Osteoblast (primary cell): ENCODE data around the gene MAP4K4. TPM values are rescaled to one million over a fixed set of nuclear protein-coding genes. Genes with fewer than 3 reads are reported as not detected.

ENCODE experiments used
- DNase-seq: peaks from one replicate; pipeline ENCODE4 v3.0.0; 2011; ENCODE audit warnings: low spot score, mixed read lengths; ENCODE audit not compliant: insufficient read length; ENCODE audit errors: missing footprints
- H2AFZ ChIP-seq: 2 replicates; pipeline ENCODE4 v1.6.0; 2011; ENCODE audit warnings: mild to moderate bottlenecking, low read length
- H3K27ac ChIP-seq: 2 replicates; pipeline ENCODE4 v1.5.1; 2011; ENCODE audit warnings: mild to moderate bottlenecking, low read depth, low read length, moderate library complexity
- H3K27me3 ChIP-seq: 2 replicates; pipeline ENCODE4 v1.6.0; 2012; ENCODE audit warnings: mild to moderate bottlenecking, control low read depth, inconsistent platforms, low read length, moderate library complexity; ENCODE audit not compliant: insufficient read depth
- H3K36me3 ChIP-seq: 2 replicates; pipeline ENCODE4 v1.5.1; 2011; ENCODE audit warnings: mild to moderate bottlenecking, low read length, control low read depth, moderate library complexity; ENCODE audit not compliant: insufficient read depth
- H3K4me1 ChIP-seq: 2 replicates; pipeline ENCODE4 v1.5.1; 2011; ENCODE audit warnings: mild to moderate bottlenecking, low read length, control low read depth, moderate library complexity; ENCODE audit not compliant: insufficient read depth
- H3K4me2 ChIP-seq: 2 replicates; pipeline ENCODE4 v1.6.0; 2011; ENCODE audit warnings: mild to moderate bottlenecking, low read length; ENCODE audit not compliant: insufficient read depth
- H3K4me3 ChIP-seq: fragments of 200-600 bp; sonication (generic); 3 replicates; pipeline ENCODE4 v1.5.1; 2012; ENCODE audit warnings: mild to moderate bottlenecking, low read length, inconsistent platforms; ENCODE audit not compliant: insufficient read depth
- H3K79me2 ChIP-seq: 2 replicates; pipeline ENCODE4 v1.6.0; 2012; ENCODE audit warnings: mild to moderate bottlenecking, low read length, control low read depth, inconsistent platforms; ENCODE audit not compliant: insufficient read depth
- H3K9me3 ChIP-seq: 2 replicates; pipeline ENCODE4 v1.5.1; 2011; ENCODE audit warnings: low read depth, low read length, control low read depth
- H4K20me1 ChIP-seq: 2 replicates; pipeline ENCODE4 v1.6.0; 2012; ENCODE audit warnings: mild to moderate bottlenecking, low read length, control low read depth; ENCODE audit not compliant: insufficient read depth
- total RNA-seq: library from RNA; depleted of rRNA; stranded (reverse); fragments of >200 nt; gene quantifications from 2 replicates; pipeline ENCODE4 v1.2.3, GENCODE V29; 2012
- TF ChIP-seq, protein P1 (sequence below): IDR thresholded peaks from 2 replicates; pipeline ENCODE4 v1.5.1; 2011; ENCODE audit warnings: mild to moderate bottlenecking, low read depth, low read length, moderate library complexity; ENCODE audit errors: extremely low read depth

Gene MAP4K4
- total RNA-seq, 1 donor: 231 TPM

DNA sequence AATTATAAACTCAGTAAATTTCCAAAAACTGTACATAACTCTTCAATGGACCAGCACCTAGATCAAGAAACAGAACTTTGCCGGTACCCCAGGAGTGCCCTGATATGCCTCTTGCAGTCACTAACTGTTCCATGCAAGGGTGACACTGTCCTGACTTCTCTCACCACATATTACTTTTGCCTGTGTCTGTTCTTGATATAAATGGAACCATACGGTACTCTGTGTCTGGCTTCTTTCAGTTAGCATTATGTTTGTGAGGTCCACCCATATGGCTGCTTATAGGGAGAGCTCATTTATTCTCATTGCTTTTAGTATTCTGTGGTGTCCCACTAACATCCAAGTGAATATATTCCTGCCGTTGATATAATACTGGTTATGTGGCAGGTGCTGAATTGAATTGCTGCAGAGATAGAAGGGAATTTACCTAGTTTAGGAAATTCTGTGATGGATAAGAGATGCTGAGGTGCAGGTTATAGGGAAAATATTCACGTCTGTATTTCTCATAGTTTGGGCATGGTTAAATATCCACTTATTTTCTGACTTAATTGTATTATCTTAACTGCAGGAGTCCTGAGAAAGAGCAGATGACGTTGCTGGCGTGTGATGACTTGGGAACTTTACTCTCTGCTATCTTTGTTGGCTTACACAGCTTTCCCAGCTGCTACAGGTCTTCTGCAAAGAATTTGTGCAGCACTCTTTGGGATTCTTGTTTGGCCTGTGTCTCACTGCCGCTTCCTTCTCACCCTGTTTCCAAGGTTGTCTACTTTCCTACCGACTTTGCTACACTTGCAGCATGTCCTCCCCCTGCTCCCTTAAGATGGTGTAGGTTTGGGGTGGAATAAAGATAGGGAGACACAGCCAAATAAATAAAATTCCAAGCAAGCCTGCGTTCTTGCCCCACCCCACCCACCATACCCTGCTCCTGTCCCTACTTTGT lies 107.9 kb downstream of the MAP4K4 start:
- Histone ChIP-seq H3K4me1 (peaks cover 60% of the 10 kb centered on the region), H3K79me2 (peaks cover 98% of the 10 kb centered on the region), H3K4me2 (peak overlapping the region; percentile 56), H3K4me3 (peak overlapping the region; percentile 21), H3K27ac (peak overlapping the region; percentile 92), H3K27me3 (no peaks in the 10 kb centered on the region), H4K20me1 (peaks cover 59% of the 10 kb centered on the region), H2AFZ (no peak overlapping the region), H3K9me3 (no peaks in the 10 kb centered on the region), H3K36me3 (peaks cover 14% of the 10 kb centered on the region)
- no peak for DNase-seq
- TF ChIP-seq, protein P1, sequence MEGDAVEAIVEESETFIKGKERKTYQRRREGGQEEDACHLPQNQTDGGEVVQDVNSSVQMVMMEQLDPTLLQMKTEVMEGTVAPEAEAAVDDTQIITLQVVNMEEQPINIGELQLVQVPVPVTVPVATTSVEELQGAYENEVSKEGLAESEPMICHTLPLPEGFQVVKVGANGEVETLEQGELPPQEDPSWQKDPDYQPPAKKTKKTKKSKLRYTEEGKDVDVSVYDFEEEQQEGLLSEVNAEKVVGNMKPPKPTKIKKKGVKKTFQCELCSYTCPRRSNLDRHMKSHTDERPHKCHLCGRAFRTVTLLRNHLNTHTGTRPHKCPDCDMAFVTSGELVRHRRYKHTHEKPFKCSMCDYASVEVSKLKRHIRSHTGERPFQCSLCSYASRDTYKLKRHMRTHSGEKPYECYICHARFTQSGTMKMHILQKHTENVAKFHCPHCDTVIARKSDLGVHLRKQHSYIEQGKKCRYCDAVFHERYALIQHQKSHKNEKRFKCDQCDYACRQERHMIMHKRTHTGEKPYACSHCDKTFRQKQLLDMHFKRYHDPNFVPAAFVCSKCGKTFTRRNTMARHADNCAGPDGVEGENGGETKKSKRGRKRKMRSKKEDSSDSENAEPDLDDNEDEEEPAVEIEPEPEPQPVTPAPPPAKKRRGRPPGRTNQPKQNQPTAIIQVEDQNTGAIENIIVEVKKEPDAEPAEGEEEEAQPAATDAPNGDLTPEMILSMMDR: no peak

DNA sequence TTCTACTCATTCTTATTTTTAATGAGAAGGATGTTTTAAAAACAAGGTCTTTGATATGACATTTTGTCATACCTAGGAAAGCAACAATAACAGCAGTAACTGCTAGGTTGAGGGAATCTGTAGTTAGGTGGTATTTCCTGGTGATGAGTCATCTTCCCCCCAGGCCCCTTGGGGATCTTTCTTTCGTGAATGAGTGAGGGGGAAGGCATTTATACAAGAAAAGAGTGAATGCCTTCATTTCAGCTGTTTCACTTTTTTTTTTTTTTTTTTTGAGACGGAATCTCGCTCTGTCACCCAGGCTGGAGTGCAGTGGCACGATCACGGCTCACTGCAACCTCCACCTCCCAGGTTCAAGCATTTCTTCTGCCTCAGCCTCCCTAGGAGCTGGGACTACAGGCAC lies 108.6 kb downstream of the MAP4K4 start:
- H3K79me2 ChIP-seq: peaks cover 98% of the 10 kb centered on the region
- H3K36me3 ChIP-seq: peaks cover 14% of the 10 kb centered on the region
- peak overlapping the region; percentile 56 for H3K4me2 ChIP-seq
- no peaks in the 10 kb centered on the region for H3K27me3 ChIP-seq
- H2AFZ ChIP-seq: no peak overlapping the region
- H3K4me3 ChIP-seq: peak overlapping the region; percentile 21
- H3K27ac ChIP-seq: peak overlapping the region; percentile 92
- no peaks in the 10 kb centered on the region for H3K9me3 ChIP-seq
- H4K20me1 ChIP-seq: peaks cover 61% of the 10 kb centered on the region
- DNase-seq: peak; percentile 48
- TF ChIP-seq, protein P1: no peak
- H3K4me1 ChIP-seq: peaks cover 60% of the 10 kb centered on the region

DNA sequence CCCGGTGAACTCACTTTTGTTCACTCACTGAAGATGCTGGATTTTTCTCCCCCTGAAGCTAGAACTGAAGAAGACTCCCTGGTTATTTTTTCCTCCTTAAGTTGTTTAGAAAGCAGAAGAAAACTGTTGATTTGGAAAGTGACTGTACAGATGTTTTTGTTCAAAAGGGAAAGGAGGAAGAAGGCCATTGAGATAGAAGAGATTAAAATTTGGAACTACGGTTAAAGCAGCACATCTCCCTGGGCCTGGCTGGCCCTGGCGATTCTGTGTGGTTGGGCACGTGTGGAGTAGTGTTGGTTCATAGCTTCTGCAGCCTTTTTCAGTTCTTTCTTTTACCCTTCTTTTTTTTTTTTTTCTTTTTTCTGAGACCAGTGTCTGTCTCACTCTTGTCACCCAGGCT lies 109.2 kb downstream of the MAP4K4 start:
- H3K27ac ChIP-seq: peak overlapping the region; percentile 92
- H3K4me3 ChIP-seq: no peak overlapping the region
- no peak overlapping the region for H2AFZ ChIP-seq
- TF ChIP-seq, protein P1: no peak
- peaks cover 64% of the 10 kb centered on the region for H3K4me1 ChIP-seq
- peak overlapping the region; percentile 56 for H3K4me2 ChIP-seq
- peak; percentile 39 for DNase-seq
- no peaks in the 10 kb centered on the region for H3K9me3 ChIP-seq
- no peaks in the 10 kb centered on the region for H3K27me3 ChIP-seq
- peaks cover 12% of the 10 kb centered on the region for H3K36me3 ChIP-seq
- peaks cover 98% of the 10 kb centered on the region for H3K79me2 ChIP-seq
- peaks cover 60% of the 10 kb centered on the region for H4K20me1 ChIP-seq

DNA sequence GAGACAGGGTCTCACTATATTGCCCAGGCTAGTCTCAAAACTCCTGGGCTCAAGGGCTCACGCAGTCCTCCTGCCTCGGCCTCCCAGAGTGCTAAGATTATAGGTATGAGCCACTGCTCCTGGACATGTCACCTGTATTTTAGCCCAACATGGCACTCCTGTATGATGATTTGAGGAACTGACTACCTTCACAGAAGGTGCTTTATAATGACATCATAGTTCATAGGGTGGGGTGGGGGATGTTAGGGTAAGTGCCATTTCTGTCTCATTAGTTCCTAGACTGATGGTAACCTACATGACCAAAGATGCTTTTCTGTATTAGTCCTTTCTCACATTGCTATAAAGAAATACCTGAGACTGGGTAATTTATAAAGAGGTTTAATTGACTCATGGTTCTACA lies 109.7 kb downstream of the MAP4K4 start:
- Histone ChIP-seq H4K20me1 (peaks cover 59% of the 10 kb centered on the region), H3K79me2 (peaks cover 98% of the 10 kb centered on the region), H3K36me3 (peaks cover 10% of the 10 kb centered on the region), H3K4me3 (no peak overlapping the region), H3K27ac (peak overlapping the region; percentile 92), H3K4me2 (no peak overlapping the region), H3K27me3 (no peaks in the 10 kb centered on the region), H3K4me1 (peaks cover 61% of the 10 kb centered on the region), H2AFZ (no peak overlapping the region), H3K9me3 (no peaks in the 10 kb centered on the region)
- DNase-seq: no peak
- TF ChIP-seq, protein P1: no peak
